ENCODE measurements around the gene CREG1. TPM values are rescaled to one million over a fixed set of nuclear protein-coding genes. Genes with fewer than 3 reads are reported as not detected.

The CREG1 gene
- total RNA-seq, 1 donor from 2014 or later = 36.0 TPM

DNA sequence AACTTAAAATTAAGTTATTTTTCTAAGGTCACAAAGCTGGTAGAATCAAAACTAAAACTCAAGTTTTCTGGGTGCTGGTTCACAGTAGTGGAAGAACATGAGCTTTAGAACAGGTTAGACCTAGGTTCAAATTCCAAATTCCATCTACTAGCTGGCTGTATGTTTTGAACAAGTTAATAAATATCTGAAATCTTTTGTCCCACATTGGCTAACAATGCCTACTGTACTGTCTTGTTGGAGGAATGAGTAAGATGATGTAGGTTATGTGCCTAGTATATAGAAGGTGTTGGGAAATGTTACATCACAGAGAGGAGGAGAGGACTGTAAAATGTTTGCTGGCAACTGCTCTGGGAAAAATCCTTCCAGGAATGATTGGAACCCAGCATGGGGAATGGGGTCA lies 21.2 kb downstream of the CREG1 start:
- no peaks in the 10 kb centered on the region for H3K9me3 Mint-ChIP-seq (ENCODE audit: unreplicated experiment)
- H3K9ac ChIP-seq (ENCODE audit: low read length) = no peak overlapping the region
- H3K36me3 ChIP-seq (ENCODE audit: insufficient read depth, low read length) = no peaks in the 10 kb centered on the region
- no peak overlapping the region for H3K27ac Mint-ChIP-seq (ENCODE audit: unreplicated experiment)
- no peaks in the 10 kb centered on the region for H3K9me3 ChIP-seq (ENCODE audit: insufficient read depth, low read depth, low read length)
- H3K4me2 ChIP-seq (ENCODE audit: low read length) = no peak overlapping the region
- TF ChIP-seq, protein P1, sequence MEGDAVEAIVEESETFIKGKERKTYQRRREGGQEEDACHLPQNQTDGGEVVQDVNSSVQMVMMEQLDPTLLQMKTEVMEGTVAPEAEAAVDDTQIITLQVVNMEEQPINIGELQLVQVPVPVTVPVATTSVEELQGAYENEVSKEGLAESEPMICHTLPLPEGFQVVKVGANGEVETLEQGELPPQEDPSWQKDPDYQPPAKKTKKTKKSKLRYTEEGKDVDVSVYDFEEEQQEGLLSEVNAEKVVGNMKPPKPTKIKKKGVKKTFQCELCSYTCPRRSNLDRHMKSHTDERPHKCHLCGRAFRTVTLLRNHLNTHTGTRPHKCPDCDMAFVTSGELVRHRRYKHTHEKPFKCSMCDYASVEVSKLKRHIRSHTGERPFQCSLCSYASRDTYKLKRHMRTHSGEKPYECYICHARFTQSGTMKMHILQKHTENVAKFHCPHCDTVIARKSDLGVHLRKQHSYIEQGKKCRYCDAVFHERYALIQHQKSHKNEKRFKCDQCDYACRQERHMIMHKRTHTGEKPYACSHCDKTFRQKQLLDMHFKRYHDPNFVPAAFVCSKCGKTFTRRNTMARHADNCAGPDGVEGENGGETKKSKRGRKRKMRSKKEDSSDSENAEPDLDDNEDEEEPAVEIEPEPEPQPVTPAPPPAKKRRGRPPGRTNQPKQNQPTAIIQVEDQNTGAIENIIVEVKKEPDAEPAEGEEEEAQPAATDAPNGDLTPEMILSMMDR (IDR thresholded peaks at IDR 0.05; ENCODE audit: insufficient read depth, low read depth, low read length) = no peak
- no peak overlapping the region for H3K4me3 Mint-ChIP-seq (ENCODE audit: unreplicated experiment)
- H3K79me2 ChIP-seq (ENCODE audit: insufficient read depth, low read length) = no peaks in the 10 kb centered on the region
- peaks cover 7% of the 10 kb centered on the region for H3K27me3 ChIP-seq (ENCODE audit: insufficient read depth, low read length)
- no peak for DNase-seq (ENCODE audit: low read depth)
- H3K27ac ChIP-seq (ENCODE audit: low read depth, low read length) = no peak overlapping the region
- H3K4me3 ChIP-seq (ENCODE audit: insufficient read depth, low read depth, low read length) = no peak overlapping the region
- no peaks in the 10 kb centered on the region for H4K20me1 ChIP-seq (ENCODE audit: insufficient read depth, low read length)
- peaks cover 3% of the 10 kb centered on the region for H3K4me1 Mint-ChIP-seq (ENCODE audit: low read depth, unreplicated experiment)
- no peak overlapping the region for H2AFZ ChIP-seq (ENCODE audit: low read depth, low read length)
- FAIRE-seq = no peak
- peaks cover 22% of the 10 kb centered on the region for H3K27me3 Mint-ChIP-seq (ENCODE audit: low read depth, unreplicated experiment)
- H3K4me1 ChIP-seq (ENCODE audit: insufficient read depth, low read length) = no peaks in the 10 kb centered on the region
- no peaks in the 10 kb centered on the region for H3K36me3 Mint-ChIP-seq (ENCODE audit: low read depth, unreplicated experiment)

DNA sequence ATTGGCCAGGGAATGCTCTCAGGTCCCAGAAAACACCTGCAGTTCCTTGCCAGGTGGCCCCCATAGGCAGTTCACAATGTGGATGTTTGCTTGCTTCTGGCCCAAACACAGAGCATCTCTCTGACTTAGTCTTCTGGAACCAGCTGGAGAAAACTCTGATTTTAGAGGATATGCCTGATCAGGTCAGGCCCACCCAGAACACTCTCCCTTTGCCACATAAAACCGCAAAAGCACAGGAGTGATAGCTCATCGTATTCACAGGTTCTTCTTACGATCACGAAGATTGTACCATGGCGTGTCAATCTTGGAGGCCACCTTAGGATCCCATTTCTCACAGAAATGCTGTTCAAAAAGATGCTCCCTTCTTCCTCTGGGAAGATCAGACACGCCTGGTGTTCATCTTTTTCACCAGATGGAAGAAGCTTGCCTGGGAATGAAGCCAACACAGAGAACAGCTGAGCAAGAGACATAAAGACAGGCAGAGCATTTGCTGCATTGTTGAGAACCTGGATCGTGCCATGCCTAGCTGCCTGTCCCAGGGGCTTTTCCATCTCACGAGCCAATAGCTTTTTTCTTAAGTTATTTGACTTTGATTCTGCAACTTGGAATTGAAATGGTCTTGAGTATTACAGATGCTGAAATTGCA lies 23.6 kb downstream of the CREG1 start:
- Mint-ChIP-seq H3K27me3 (ENCODE audit: low read depth, unreplicated experiment) (peaks cover 38% of the 10 kb centered on the region), H3K27ac (ENCODE audit: unreplicated experiment) (no peak overlapping the region), H3K9me3 (ENCODE audit: unreplicated experiment) (peaks cover 6% of the 10 kb centered on the region), H3K4me1 (ENCODE audit: low read depth, unreplicated experiment) (peaks cover 3% of the 10 kb centered on the region), H3K36me3 (ENCODE audit: low read depth, unreplicated experiment) (no peaks in the 10 kb centered on the region), H3K4me3 (ENCODE audit: unreplicated experiment) (no peak overlapping the region)
- DNase-seq (ENCODE audit: low read depth) (no peak), FAIRE-seq (no peak)
- Histone ChIP-seq H2AFZ (ENCODE audit: low read depth, low read length) (no peak overlapping the region), H3K4me2 (ENCODE audit: low read length) (no peak overlapping the region), H3K9ac (ENCODE audit: low read length) (no peak overlapping the region), H3K9me3 (ENCODE audit: insufficient read depth, low read depth, low read length) (no peaks in the 10 kb centered on the region), H3K27ac (ENCODE audit: low read depth, low read length) (no peak overlapping the region), H3K36me3 (ENCODE audit: insufficient read depth, low read length) (no peaks in the 10 kb centered on the region), H3K27me3 (ENCODE audit: insufficient read depth, low read length) (peaks cover 8% of the 10 kb centered on the region), H3K79me2 (ENCODE audit: insufficient read depth, low read length) (no peaks in the 10 kb centered on the region), H3K4me1 (ENCODE audit: insufficient read depth, low read length) (no peaks in the 10 kb centered on the region), H3K4me3 (ENCODE audit: insufficient read depth, low read depth, low read length) (no peak overlapping the region), H4K20me1 (ENCODE audit: insufficient read depth, low read length) (no peaks in the 10 kb centered on the region)
- TF ChIP-seq, protein P1 (IDR thresholded peaks at IDR 0.05; ENCODE audit: insufficient read depth, low read depth, low read length) = no peak
- no peak for TF ChIP-seq EZH2 (IDR thresholded peaks at IDR 0.05; ENCODE audit: insufficient read depth, low read length)

DNA sequence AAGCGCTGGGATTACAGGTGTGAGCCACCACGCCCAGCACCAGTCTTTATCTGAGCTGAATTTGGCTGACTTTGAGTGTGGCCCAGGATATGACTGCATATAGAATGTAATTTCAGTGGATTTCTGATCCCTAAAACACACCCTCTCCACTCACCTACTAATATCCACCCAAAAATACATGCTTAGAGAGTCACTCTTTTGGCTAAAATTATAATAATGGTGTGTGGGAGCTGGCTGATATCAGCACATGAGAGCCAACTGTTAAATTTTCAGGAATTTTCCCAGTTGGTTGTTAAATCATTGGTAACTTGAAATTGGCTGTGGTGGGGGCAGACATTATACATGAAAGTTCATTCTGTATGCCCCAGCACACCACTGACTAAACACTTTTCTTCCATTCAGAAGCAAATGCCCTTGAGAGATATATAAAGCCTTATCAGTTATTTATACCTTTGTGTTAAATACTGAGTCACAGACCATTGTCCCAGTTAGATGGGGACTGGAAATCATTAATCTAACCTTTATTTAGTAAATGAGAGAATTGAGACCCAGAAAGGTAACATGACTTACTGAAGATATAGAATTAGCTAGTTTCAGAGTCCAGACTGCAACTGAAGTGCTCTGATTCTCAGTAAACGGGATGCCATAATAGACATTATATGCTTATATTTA lies 25.4 kb downstream of the CREG1 start:
- H3K36me3 ChIP-seq (ENCODE audit: insufficient read depth, low read length) = no peaks in the 10 kb centered on the region
- H3K4me2 ChIP-seq (ENCODE audit: low read length) = no peak overlapping the region
- DNase-seq (ENCODE audit: low read depth) = no peak
- no peak overlapping the region for H3K4me3 ChIP-seq (ENCODE audit: insufficient read depth, low read depth, low read length)
- no peak for FAIRE-seq
- Mint-ChIP-seq H3K36me3 (ENCODE audit: low read depth, unreplicated experiment) (no peaks in the 10 kb centered on the region), H3K4me3 (ENCODE audit: unreplicated experiment) (no peak overlapping the region), H3K27ac (ENCODE audit: unreplicated experiment) (no peak overlapping the region), H3K4me1 (ENCODE audit: low read depth, unreplicated experiment) (peaks cover 3% of the 10 kb centered on the region), H3K9me3 (ENCODE audit: unreplicated experiment) (peaks cover 6% of the 10 kb centered on the region), H3K27me3 (ENCODE audit: low read depth, unreplicated experiment) (peaks cover 34% of the 10 kb centered on the region)
- peaks cover 5% of the 10 kb centered on the region for H3K27me3 ChIP-seq (ENCODE audit: insufficient read depth, low read length)
- no peaks in the 10 kb centered on the region for H4K20me1 ChIP-seq (ENCODE audit: insufficient read depth, low read length)
- H3K4me1 ChIP-seq (ENCODE audit: insufficient read depth, low read length) = no peaks in the 10 kb centered on the region
- no peaks in the 10 kb centered on the region for H3K9me3 ChIP-seq (ENCODE audit: insufficient read depth, low read depth, low read length)
- no peak overlapping the region for H2AFZ ChIP-seq (ENCODE audit: low read depth, low read length)
- TF ChIP-seq, protein P1 (IDR thresholded peaks at IDR 0.05; ENCODE audit: insufficient read depth, low read depth, low read length) = no peak
- TF ChIP-seq EZH2 (IDR thresholded peaks at IDR 0.05; ENCODE audit: insufficient read depth, low read length) = no peak
- no peak overlapping the region for H3K27ac ChIP-seq (ENCODE audit: low read depth, low read length)
- H3K79me2 ChIP-seq (ENCODE audit: insufficient read depth, low read length) = no peaks in the 10 kb centered on the region
- H3K9ac ChIP-seq (ENCODE audit: low read length) = no peak overlapping the region
